SKM-1 treated with dmso at 0.1 percent for 144 hours (cell line): ENCODE measurements around the gene KRT6A.
"Not testable (repeated sequence)": the region's sequence is repeated elsewhere in the genome, so short reads cannot be mapped to it uniquely, and the experiment has no call there.

Experiments used
- DNase-seq: peaks from one replicate; lab custom pipeline; 2025; ENCODE audit not compliant: unreplicated experiment; lab: John Stamatoyannopoulos, UW

KRT6A gene

GRCh38 chr12:52474212-52474611 is 18.8 kb downstream of the KRT6A start:
- no peak for DNase-seq

- DNase-seq = no peak
These were observed 19.3 kb downstream of the KRT6A start, which contains the start of gene KRT6C for GRCh38 chr12:52473768-52474167. KRT6C (minus strand) TSS chr12:52473805; CDS start chr12:52473737, 68 bp downstream.

- no peak for DNase-seq
These were observed 23.2 kb downstream of the KRT6A start for GRCh38 chr12:52469853-52470252.

GRCh38 chr12:52464897-52465296 is 28.2 kb downstream of the KRT6A start:
- DNase-seq = no peak

- DNase-seq = no peak
These were observed 31.4 kb downstream of the KRT6A start for GRCh38 chr12:52461693-52462092.

GRCh38 chr12:52458861-52459260 is 34.2 kb downstream of the KRT6A start:
- DNase-seq = no peak

- no peak for DNase-seq
These were observed 37.2 kb downstream of the KRT6A start for GRCh38 chr12:52455821-52456220.

GRCh38 chr12:52454411-52455201 is 38.5 kb downstream of the KRT6A start:
- no peak for DNase-seq

GRCh38 chr12:52452101-52452500 is 41.0 kb downstream of the KRT6A start, which contains the start of gene KRT6B:
KRT6B (minus strand) TSS chr12:52452146; CDS start chr12:52452078, 68 bp downstream.
- DNase-seq = no peak

- DNase-seq = no peak
These were observed 44.8 kb downstream of the KRT6A start for GRCh38 chr12:52448228-52448627.

GRCh38 chr12:52447196-52447595 is 45.9 kb downstream of the KRT6A start:
- not testable (repeated sequence) for DNase-seq

- DNase-seq = no peak
These were observed 46.6 kb downstream of the KRT6A start for GRCh38 chr12:52446367-52447045.

- no peak for DNase-seq
These were observed 47.2 kb downstream of the KRT6A start for GRCh38 chr12:52445876-52446275.

GRCh38 chr12:52444647-52445595 is 48.1 kb downstream of the KRT6A start:
- no peak for DNase-seq

- no peak for DNase-seq
These were observed 49.1 kb downstream of the KRT6A start for GRCh38 chr12:52443966-52444365.

- DNase-seq = no peak
These were observed 50.4 kb downstream of the KRT6A start for GRCh38 chr12:52442600-52443061.

GRCh38 chr12:52441320-52441911 is 51.6 kb downstream of the KRT6A start:
- no peak for DNase-seq

GRCh38 chr12:52440821-52441319 is 52.2 kb downstream of the KRT6A start:
- DNase-seq = no peak

GRCh38 chr12:52439845-52440244 is 53.2 kb downstream of the KRT6A start:
- DNase-seq = no peak

GRCh38 chr12:52439420-52439819 is 53.6 kb downstream of the KRT6A start:
- DNase-seq = no peak
